ENCODE measurements around the gene DNPH1.

DNPH1 gene

GRCh38 chr6:43193929-43194328 lies 35.4 kb downstream of the DNPH1 start:
- Histone ChIP-seq H3K79me2 (no peaks in the 10 kb centered on the region), H2AFZ (no peak overlapping the region), H3K27ac (no peak overlapping the region), H3K9me3 (ENCODE audit: control insufficient read depth, low read length) (no peaks in the 10 kb centered on the region), H3K27me3 (ENCODE audit: control insufficient read depth, insufficient read depth, low read length) (no peaks in the 10 kb centered on the region), H3K9ac (no peak overlapping the region), H3K4me2 (ENCODE audit: low read length) (no peak overlapping the region), H3K36me3 (ENCODE audit: control insufficient read depth, insufficient read depth, low read length) (no peaks in the 10 kb centered on the region), H3K4me1 (no peaks in the 10 kb centered on the region), H3K4me3 (ENCODE audit: low read depth, low read length) (no peak overlapping the region)
- TF ChIP-seq, protein P1, sequence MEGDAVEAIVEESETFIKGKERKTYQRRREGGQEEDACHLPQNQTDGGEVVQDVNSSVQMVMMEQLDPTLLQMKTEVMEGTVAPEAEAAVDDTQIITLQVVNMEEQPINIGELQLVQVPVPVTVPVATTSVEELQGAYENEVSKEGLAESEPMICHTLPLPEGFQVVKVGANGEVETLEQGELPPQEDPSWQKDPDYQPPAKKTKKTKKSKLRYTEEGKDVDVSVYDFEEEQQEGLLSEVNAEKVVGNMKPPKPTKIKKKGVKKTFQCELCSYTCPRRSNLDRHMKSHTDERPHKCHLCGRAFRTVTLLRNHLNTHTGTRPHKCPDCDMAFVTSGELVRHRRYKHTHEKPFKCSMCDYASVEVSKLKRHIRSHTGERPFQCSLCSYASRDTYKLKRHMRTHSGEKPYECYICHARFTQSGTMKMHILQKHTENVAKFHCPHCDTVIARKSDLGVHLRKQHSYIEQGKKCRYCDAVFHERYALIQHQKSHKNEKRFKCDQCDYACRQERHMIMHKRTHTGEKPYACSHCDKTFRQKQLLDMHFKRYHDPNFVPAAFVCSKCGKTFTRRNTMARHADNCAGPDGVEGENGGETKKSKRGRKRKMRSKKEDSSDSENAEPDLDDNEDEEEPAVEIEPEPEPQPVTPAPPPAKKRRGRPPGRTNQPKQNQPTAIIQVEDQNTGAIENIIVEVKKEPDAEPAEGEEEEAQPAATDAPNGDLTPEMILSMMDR (IDR thresholded peaks at IDR 0.05) = no peak

DNA sequence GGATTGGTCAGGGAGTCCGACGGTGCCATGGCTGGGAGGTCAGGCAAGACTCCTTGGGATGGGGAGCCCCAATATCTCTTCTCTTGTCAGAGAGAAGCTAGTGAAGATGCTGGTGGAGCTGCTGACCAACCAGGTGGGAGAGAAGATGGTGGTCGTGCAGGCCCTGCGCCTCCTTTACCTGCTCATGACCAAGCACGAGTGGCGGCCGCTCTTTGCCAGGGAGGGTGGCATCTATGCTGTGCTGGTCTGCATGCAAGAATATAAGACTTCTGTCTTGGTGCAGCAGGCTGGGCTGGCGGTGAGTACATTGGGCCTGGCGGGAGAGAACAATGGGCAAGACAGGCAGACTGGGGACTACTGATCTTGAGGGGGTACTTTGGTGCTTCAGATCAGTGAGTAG lies 36.4 kb downstream of the DNPH1 start:
- H3K9ac ChIP-seq = no peak overlapping the region
- H2AFZ ChIP-seq = no peak overlapping the region
- no peak overlapping the region for H3K4me3 ChIP-seq (ENCODE audit: low read depth, low read length)
- TF ChIP-seq, protein P1 (IDR thresholded peaks at IDR 0.05) = no peak
- H3K9me3 ChIP-seq (ENCODE audit: control insufficient read depth, low read length) = no peaks in the 10 kb centered on the region
- no peaks in the 10 kb centered on the region for H3K79me2 ChIP-seq
- H3K36me3 ChIP-seq (ENCODE audit: control insufficient read depth, insufficient read depth, low read length) = no peaks in the 10 kb centered on the region
- H3K27me3 ChIP-seq (ENCODE audit: control insufficient read depth, insufficient read depth, low read length) = no peaks in the 10 kb centered on the region
- no peaks in the 10 kb centered on the region for H3K4me1 ChIP-seq
- no peak overlapping the region for H3K4me2 ChIP-seq (ENCODE audit: low read length)
- H3K27ac ChIP-seq = no peak overlapping the region

GRCh38 chr6:43189776-43190304 lies 39.4 kb downstream of the DNPH1 start:
- no peaks in the 10 kb centered on the region for H3K4me1 ChIP-seq
- H3K4me2 ChIP-seq (ENCODE audit: low read length) = no peak overlapping the region
- no peak overlapping the region for H2AFZ ChIP-seq
- TF ChIP-seq, protein P1 (IDR thresholded peaks at IDR 0.05) = no peak
- H3K79me2 ChIP-seq = no peaks in the 10 kb centered on the region
- no peaks in the 10 kb centered on the region for H3K9me3 ChIP-seq (ENCODE audit: control insufficient read depth, low read length)
- H3K9ac ChIP-seq = no peak overlapping the region
- no peaks in the 10 kb centered on the region for H3K36me3 ChIP-seq (ENCODE audit: control insufficient read depth, insufficient read depth, low read length)
- H3K27ac ChIP-seq = no peak overlapping the region
- H3K27me3 ChIP-seq (ENCODE audit: control insufficient read depth, insufficient read depth, low read length) = no peaks in the 10 kb centered on the region
- H3K4me3 ChIP-seq (ENCODE audit: low read depth, low read length) = no peak overlapping the region

DNA sequence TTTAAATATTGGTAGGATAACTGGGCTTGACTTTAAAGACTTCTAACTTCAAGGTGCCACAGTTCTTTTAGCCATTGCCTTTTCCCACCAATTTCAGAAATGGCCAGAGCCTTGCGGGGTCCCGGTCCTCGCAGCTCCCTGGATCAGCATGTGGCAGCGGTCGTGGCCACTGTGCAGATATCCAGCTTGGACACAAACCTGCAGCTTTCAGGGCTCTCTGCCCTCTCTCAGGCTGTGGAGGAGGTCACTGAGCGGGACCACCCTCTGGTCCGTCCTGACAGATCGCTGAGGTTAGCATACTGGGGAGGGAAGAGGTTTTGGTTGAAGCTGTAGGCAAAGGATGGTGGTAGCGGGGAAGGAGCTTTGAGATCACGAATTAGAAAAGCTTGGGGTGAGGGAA lies 40.9 kb downstream of the DNPH1 start:
- Histone ChIP-seq H3K27ac (no peak overlapping the region), H3K4me1 (no peaks in the 10 kb centered on the region), H3K27me3 (ENCODE audit: control insufficient read depth, insufficient read depth, low read length) (no peaks in the 10 kb centered on the region), H3K4me3 (ENCODE audit: low read depth, low read length) (no peak overlapping the region), H3K79me2 (no peaks in the 10 kb centered on the region), H3K4me2 (ENCODE audit: low read length) (no peak overlapping the region), H3K9ac (no peak overlapping the region), H2AFZ (no peak overlapping the region), H3K36me3 (ENCODE audit: control insufficient read depth, insufficient read depth, low read length) (no peaks in the 10 kb centered on the region), H3K9me3 (ENCODE audit: control insufficient read depth, low read length) (no peaks in the 10 kb centered on the region)
- TF ChIP-seq, protein P1 (IDR thresholded peaks at IDR 0.05) = no peak

DNA sequence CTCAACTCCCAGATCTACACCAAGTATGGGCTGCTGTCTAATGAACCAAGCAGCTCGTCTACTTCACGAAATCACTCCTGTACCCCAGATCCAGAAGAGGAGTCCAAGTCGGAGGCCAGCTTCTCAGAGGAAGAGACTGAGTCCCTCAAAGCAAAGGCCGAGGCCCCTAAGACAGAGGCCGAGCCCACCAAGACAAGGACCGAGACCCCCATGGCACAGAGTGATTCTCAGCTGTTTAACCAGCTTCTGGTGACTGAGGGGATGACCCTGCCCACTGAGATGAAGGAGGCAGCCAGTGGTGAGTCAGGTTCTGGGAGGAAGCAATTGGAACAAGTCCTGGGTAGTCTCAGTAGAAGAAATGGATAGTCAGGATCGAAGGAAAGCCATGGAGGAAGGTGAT lies 41.5 kb downstream of the DNPH1 start:
- H3K4me2 ChIP-seq (ENCODE audit: low read length) = no peak overlapping the region
- H3K9ac ChIP-seq = no peak overlapping the region
- H3K4me1 ChIP-seq = peaks cover 2% of the 10 kb centered on the region
- TF ChIP-seq, protein P1 (IDR thresholded peaks at IDR 0.05) = no peak
- no peak overlapping the region for H3K27ac ChIP-seq
- H3K36me3 ChIP-seq (ENCODE audit: control insufficient read depth, insufficient read depth, low read length) = no peaks in the 10 kb centered on the region
- H3K79me2 ChIP-seq = no peaks in the 10 kb centered on the region
- H3K27me3 ChIP-seq (ENCODE audit: control insufficient read depth, insufficient read depth, low read length) = no peaks in the 10 kb centered on the region
- no peak overlapping the region for H3K4me3 ChIP-seq (ENCODE audit: low read depth, low read length)
- H2AFZ ChIP-seq = no peak overlapping the region
- H3K9me3 ChIP-seq (ENCODE audit: control insufficient read depth, low read length) = no peaks in the 10 kb centered on the region

Data from parathyroid adenoma (tissue), 2 donors.